HEK293T (cell line): ENCODE data around the gene SIPA1L3.
"Not testable (repeated sequence)": the region's sequence is repeated elsewhere in the genome, so short reads cannot be mapped to it uniquely, and the experiment has no call there.

Source experiments
- CTCF ChIA-PET: fragments of 350-600 bp; formaldehyde crosslinking; extraction: SDS; loops from one replicate; lab custom pipeline; 2021; ENCODE audit warnings: antibody characterized with exemption, inconsistent platforms; lab: Yijun Ruan, JAX
- POLR2A ChIA-PET: fragments of 350-600 bp; formaldehyde crosslinking; extraction: SDS; loops from one replicate; lab custom pipeline; 2020; ENCODE audit warnings: antibody characterized with exemption, inconsistent platforms; lab: Yijun Ruan, JAX
- DNase-seq: peaks from one replicate; pipeline ENCODE4 v3.0.0; 2012; ENCODE audit warnings: mixed read lengths; ENCODE audit errors: extremely low spot score
- ARNT ChIP-seq: fragments of 450-650 bp; IDR thresholded peaks from 2 replicates; pipeline ENCODE4 v1.6.1; 2017; ENCODE audit warnings: mild to moderate bottlenecking
- BHLHE40 ChIP-seq: fragments of 450-650 bp; IDR thresholded peaks from 2 replicates; pipeline ENCODE4 v1.6.1; 2016; ENCODE audit warnings: mild to moderate bottlenecking, moderate library complexity, borderline replicate concordance
- CTBP1 ChIP-seq: fragments of 450-650 bp; IDR thresholded peaks from 2 replicates; pipeline ENCODE4 v1.6.1; 2016; ENCODE audit warnings: borderline replicate concordance
- ELF4 ChIP-seq: fragments of 450-650 bp; IDR thresholded peaks from 2 replicates; pipeline ENCODE4 v1.6.1; 2017; ENCODE audit warnings: antibody characterized with exemption
- FOXA1 ChIP-seq: fragments of 450-650 bp; IDR thresholded peaks from 2 replicates; pipeline ENCODE4 v1.6.1; 2016; ENCODE audit warnings: mild to moderate bottlenecking
- FOXK2 ChIP-seq: fragments of 450-650 bp; IDR thresholded peaks from 2 replicates; pipeline ENCODE4 v1.6.1; 2016; ENCODE audit warnings: mild to moderate bottlenecking
- FOXM1 ChIP-seq: fragments of 450-650 bp; IDR thresholded peaks from 2 replicates; pipeline ENCODE4 v1.6.1; 2017; ENCODE audit warnings: mild to moderate bottlenecking, borderline replicate concordance
- HDGF ChIP-seq: fragments of 450-650 bp; IDR thresholded peaks from 2 replicates; pipeline ENCODE4 v1.6.1; 2017; ENCODE audit warnings: antibody characterized with exemption, borderline replicate concordance
- L3MBTL2 ChIP-seq: fragments of 450-650 bp; conservative IDR thresholded peaks from 2 replicates; pipeline ENCODE4 v1.6.1; 2016; ENCODE audit warnings: mild to moderate bottlenecking
- LEF1 ChIP-seq: fragments of 450-650 bp; IDR thresholded peaks from 2 replicates; pipeline ENCODE4 v1.6.1; 2017; ENCODE audit warnings: mild to moderate bottlenecking, borderline replicate concordance
- NFRKB ChIP-seq: fragments of 450-650 bp; IDR thresholded peaks from 2 replicates; pipeline ENCODE4 v1.6.1; 2016; ENCODE audit warnings: mild to moderate bottlenecking, moderate library complexity
- PKNOX1 ChIP-seq: fragments of 450-650 bp; IDR thresholded peaks from 2 replicates; pipeline ENCODE4 v1.6.1; 2016
- SP1 ChIP-seq: fragments of 450-650 bp; IDR thresholded peaks from 2 replicates; pipeline ENCODE4 v1.6.1; 2017
- SUZ12 ChIP-seq: fragments of 450-650 bp; IDR thresholded peaks from 2 replicates; pipeline ENCODE4 v1.6.1; 2016; ENCODE audit warnings: mild to moderate bottlenecking
- TARDBP ChIP-seq: fragments of 450-650 bp; IDR thresholded peaks from 2 replicates; pipeline ENCODE4 v1.6.1; 2016
- ZNF384 ChIP-seq: fragments of 450-650 bp; IDR thresholded peaks from 2 replicates; pipeline ENCODE4 v1.6.1; 2016

The SIPA1L3 gene

GRCh38 chr19:37909661-37910199 lies 2.7 kb downstream of the SIPA1L3 start:
- ChIA-PET POLR2A (interaction anchor here (1.3 kb wide), 1 partner anchor 539 kb away, joined by 3 read pairs; the partner anchor contains the start of gene ZNF527), CTCF (no interaction called here)
- DNase-seq: no peak
- TF ChIP-seq SP1 (no peak), PKNOX1 (no peak), NFRKB (no peak), CTBP1 (no peak), L3MBTL2 (no peak), SUZ12 (no peak), ARNT (no peak), TARDBP (no peak), FOXA1 (no peak), LEF1 (no peak), FOXM1 (no peak), HDGF (no peak)

- DNase-seq: no peak
- TF ChIP-seq FOXA1 (no peak), ELF4 (no peak), NFRKB (no peak), BHLHE40 (no peak), TARDBP (no peak), SUZ12 (no peak), FOXK2 (no peak)
- CTCF ChIA-PET: no interaction called here
- POLR2A ChIA-PET: no interaction called here
Observed at GRCh38 chr19:37914908-37915307, 7.9 kb downstream of the SIPA1L3 start.

GRCh38 chr19:37920591-37921450 lies 13.8 kb downstream of the SIPA1L3 start:
- CTCF ChIA-PET: no interaction called here
- TF ChIP-seq PKNOX1 (no peak), SP1 (no peak), L3MBTL2 (no peak), LEF1 (no peak), TARDBP (no peak), FOXA1 (no peak), BHLHE40 (no peak)
- no peak for DNase-seq
- POLR2A ChIA-PET: interaction anchor here (1.1 kb wide), 1 partner anchor 14 kb away, joined by 4 read pairs; the partner anchor contains the start of genes SIPA1L3 and WDR87

GRCh38 chr19:37924573-37924972 lies 17.6 kb downstream of the SIPA1L3 start:
- POLR2A ChIA-PET, CTCF ChIA-PET, DNase-seq: not testable (repeated sequence)

- ChIA-PET CTCF (no interaction called here), POLR2A (no interaction called here)
- DNase-seq: no peak
- TF ChIP-seq ARNT (no peak), ZNF384 (0 out of 2 replicates have a peak, but pooled peaks have one; percentile 24), LEF1 (no peak), ELF4 (no peak), PKNOX1 (peak; percentile 40; the same call in 1 of the 2 replicates), FOXM1 (no peak), FOXA1 (no peak), NFRKB (no peak), L3MBTL2 (no peak), CTBP1 (no peak)
Observed at GRCh38 chr19:37925212-37925611, 18.2 kb downstream of the SIPA1L3 start.

- no peak for TF ChIP-seq SP1
- no peak for TF ChIP-seq ZNF384
- no peak for TF ChIP-seq L3MBTL2
- no peak for TF ChIP-seq HDGF
- TF ChIP-seq FOXK2: no peak
- TF ChIP-seq BHLHE40: no peak
- no peak for TF ChIP-seq ARNT
- DNase-seq: no peak
- ChIA-PET CTCF (no interaction called here), POLR2A (no interaction called here)
Observed at GRCh38 chr19:37926255-37926654, 19.2 kb downstream of the SIPA1L3 start.

GRCh38 chr19:37926711-37927110 lies 19.7 kb downstream of the SIPA1L3 start:
- POLR2A ChIA-PET: no interaction called here
- TF ChIP-seq L3MBTL2 (no peak), HDGF (no peak), SUZ12 (no peak), FOXK2 (no peak), BHLHE40 (no peak), SP1 (no peak), PKNOX1 (no peak), CTBP1 (no peak), ARNT (no peak), NFRKB (no peak), TARDBP (no peak), ELF4 (no peak)
- no peak for DNase-seq
- CTCF ChIA-PET: no interaction called here
